Stimulated activated CD8-positive, alpha-beta memory T cell treated with anti-CD3 and anti-CD28 coated beads, Interleukin-12 subunit alpha, Interleukin-12 subunit beta, amount 100 ng/mL, for 4 hours (primary cell): ENCODE results near the gene UNC13A.

Experiments used
- DNase-seq: peaks from one replicate; pipeline ENCODE4 v3.0.0-alpha.2; 2020; ENCODE audit warnings: low read depth

UNC13A gene

GRCh38 chr19:17687857-17688784, at the start of gene UNC13A:
Gene UNC13A (minus strand): TSS chr19:17688354. CDS start chr19:17688199, 155 bp downstream.
- no peak for DNase-seq

DNA sequence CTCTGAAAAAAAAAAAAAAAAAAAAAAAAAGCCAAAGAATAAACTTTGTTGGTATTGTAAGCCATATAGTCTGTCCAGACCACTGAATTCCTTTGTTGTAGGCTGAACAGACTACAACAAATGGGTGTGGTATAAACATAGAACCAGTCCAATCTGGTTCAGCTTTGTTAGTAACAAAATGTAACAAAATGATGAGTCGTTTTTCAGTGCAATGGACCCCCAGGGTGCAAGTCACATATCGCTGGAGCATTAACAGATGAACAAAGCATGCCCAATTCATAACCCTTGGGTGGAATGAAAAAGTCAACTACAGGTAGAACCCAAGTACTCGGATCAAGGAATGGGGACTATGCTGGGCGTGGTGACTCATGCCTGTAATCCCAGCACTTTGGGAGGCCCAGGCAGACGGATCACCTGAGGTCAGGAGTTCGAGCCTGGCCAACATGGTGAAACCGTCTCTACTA, 49.6 kb upstream of the UNC13A start:
- no peak for DNase-seq

- no peak for DNase-seq
Observed at GRCh38 chr19:17735410-17735809, 47.3 kb upstream of the UNC13A start.

DNA sequence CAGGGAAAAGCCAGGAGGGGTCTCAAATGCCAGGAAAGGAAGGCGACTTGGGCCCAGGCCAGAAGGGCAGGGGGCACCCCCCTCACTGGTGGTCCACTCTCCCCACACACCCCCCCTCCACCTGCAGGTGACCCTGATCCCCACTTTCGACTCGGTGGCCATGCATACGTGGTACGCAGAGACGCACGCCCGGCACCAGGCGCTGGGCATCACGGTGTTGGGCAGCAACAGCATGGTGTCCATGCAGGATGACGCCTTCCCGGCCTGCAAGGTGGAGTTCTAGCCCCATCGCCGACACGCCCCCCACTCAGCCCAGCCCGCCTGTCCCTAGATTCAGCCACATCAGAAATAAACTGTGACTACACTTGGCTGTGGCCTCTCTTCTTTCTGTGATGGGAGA, 46.0 kb upstream of the UNC13A start:
- DNase-seq: no peak

DNA sequence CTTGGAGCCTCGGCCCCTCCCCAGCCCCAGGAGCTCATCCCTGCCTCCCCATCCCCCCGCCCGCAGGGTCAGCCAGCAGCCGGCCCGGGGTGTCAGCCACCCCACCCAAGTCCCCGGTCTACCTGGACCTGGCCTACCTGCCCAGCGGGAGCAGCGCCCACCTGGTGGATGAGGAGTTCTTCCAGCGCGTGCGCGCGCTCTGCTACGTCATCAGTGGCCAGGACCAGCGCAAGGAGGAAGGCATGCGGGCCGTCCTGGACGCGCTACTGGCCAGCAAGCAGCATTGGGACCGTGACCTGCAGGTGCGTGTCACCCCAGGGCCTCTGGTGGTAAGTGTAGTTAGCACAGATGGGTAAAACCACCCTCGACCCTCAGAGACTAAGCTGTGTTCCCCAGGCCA, 45.0 kb upstream of the UNC13A start:
- no peak for DNase-seq

GRCh38 chr19:17727843-17728242, 39.7 kb upstream of the UNC13A start:
- no peak for DNase-seq

GRCh38 chr19:17726964-17727773, 39.0 kb upstream of the UNC13A start:
- no peak for DNase-seq

- no peak for DNase-seq
Observed at GRCh38 chr19:17726136-17726741, 38.1 kb upstream of the UNC13A start.

GRCh38 chr19:17725422-17726078, 37.4 kb upstream of the UNC13A start:
- no peak for DNase-seq

DNA sequence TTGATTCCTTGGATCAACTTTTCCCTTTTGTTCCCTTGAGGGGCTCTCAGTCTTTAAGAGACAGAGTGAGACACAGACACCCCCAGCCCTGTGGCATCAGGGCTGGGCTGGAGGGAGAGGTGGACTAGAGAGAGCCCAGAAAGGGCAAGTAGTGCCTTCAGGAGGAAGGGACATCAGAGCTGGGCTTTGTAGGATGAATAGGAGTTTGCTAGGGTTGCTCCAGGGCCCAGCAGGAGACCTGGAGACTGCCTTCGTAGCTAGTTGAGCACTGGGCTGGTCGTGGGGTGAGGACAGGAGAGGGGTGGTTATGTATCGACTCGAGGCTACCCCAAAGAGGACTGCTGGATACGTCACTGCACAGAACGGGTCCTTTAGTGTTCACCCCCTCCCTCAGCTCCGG, 36.5 kb upstream of the UNC13A start:
- no peak for DNase-seq

DNA sequence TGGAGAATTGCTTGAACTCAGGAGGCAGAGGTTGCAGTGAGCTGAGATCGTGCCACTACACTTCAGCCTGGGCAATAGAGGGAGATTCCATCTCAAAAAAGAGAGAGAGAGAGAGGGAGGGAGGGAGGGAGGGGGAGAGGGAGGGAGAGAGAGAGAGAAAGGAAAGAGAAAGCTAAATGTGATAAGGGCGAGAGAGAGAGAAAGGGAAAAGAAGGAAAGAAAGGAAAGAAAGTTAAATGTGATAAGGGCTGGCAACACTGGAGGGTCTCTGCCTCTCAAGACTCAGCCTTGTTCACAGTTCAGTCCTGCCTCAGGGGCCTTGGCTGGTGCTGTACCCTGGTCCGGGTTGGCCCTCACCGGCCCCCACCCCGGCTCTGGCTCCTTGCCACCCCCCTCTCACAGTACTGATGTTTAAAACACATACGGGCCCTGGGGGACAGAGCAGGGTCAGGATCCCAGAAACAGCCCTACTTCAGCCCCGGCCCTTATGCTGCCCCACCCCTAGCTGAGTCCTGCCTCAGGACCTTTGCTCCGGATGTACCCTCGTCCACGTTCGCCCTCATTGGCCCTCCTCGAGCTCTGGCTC, 34.6 kb upstream of the UNC13A start:
- DNase-seq: no peak

GRCh38 chr19:17721821-17722220, 33.7 kb upstream of the UNC13A start:
- DNase-seq: no peak

- no peak for DNase-seq
Observed at GRCh38 chr19:17721111-17721628, 33.0 kb upstream of the UNC13A start.

DNA sequence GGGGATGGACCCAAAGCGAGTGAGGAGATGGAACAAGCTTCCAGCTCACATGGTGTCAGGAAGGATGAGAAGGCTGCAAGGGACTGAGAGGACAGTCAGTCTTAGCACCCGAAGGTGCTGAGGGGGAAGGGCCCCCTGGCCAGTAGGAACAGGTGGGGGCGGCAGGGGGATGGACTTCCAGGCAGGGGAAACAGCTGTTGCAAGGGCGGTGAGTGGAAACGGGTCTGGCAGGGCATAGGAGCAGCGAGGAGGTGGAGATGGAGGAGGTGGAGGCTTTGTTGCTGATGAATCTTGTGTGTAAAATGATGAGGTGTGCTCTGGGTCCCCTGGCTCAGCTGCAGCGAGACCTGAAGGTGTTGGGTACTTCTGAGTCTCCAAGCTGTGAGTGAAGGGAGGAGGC, 32.3 kb upstream of the UNC13A start:
- DNase-seq: no peak

GRCh38 chr19:17719730-17720400, 31.7 kb upstream of the UNC13A start:
- DNase-seq: peak; percentile 41

DNA sequence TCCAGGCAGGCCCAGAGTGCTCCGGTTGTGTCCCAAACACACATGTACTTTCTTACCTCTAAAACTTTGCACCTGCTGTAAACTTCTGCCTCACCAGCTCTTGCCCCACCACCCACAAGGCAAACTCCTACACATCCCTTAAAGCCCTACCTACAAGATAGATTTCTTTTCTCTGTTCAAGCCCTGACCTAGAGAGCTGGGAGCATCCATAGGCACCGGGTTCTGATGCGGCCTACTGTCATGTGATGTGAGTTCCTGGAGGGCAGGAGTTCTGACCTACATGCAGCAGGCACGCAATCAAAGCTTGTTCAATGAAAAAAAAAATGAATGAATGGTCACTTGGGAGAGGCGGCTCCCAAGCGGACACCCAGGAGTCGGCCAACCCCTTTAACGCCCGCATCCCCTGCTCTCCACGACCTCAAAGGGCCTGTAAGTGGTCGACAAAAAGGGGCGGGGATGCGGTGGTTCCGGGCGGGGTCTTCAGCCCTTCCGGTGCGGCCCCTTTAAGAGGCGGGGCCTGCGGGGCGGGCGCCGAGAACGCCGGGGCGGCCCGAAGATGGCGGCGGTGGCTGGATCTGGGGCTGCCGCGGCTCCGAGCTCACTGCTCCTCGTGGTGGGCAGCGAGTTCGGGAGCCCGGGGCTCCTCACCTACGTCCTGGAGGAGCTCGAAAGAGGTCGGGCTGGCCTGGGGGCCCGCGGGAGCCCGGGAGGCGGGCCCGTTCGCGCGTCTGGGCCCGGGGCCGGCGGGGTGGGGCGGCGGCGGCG, 31.0 kb upstream of the UNC13A start, which contains the start of gene MAP1S:
TSS of gene MAP1S (plus strand) at position 534 of the 765 bp plus-strand sequence. CDS start at position 557, 23 bp downstream.
- DNase-seq: peak; percentile 48

- no peak for DNase-seq
Observed at GRCh38 chr19:17718550-17718946, 30.4 kb upstream of the UNC13A start.

DNA sequence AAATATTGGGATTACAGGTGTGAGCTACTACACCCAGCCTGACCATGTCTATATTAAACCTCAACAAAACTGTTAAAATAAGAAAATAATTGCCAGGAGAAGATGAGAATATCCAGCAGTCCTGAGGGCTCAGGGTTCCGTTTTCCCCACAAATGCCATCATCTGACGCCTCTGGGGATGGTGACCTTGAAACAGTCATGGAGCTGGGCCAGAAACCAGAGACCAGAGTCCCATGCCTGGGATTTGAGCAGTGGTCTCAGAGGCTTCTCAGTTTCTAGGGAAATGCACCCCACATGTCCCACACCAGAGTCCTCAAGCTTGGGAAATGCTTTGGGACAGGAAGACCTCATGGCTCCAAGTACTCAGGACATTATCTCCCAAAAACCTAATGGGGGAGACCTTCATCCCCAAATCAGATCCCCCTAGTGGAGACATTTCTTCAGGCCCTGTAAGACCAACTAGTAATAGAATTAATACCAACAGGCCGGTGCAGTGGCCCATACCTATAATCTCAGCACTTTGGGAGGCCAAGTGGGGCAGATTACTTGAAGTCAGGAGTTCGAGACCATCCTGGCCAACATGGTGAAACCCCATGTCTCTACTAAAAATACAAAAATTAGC, 28.3 kb upstream of the UNC13A start:
- no peak for DNase-seq

- DNase-seq: no peak
Observed at GRCh38 chr19:17711851-17712250, 23.7 kb upstream of the UNC13A start.
